Urinary bladder (tissue), 4 donors: Measurements from ENCODE around the gene SCTR. TPM values are rescaled to one million over a fixed set of nuclear protein-coding genes. Genes with fewer than 3 reads are reported as not detected.

Experiments
- DNase-seq: peaks from one replicate; pipeline ENCODE4 v3.0.0-alpha.2; 2015; ENCODE audit errors: extremely low spot score
- H3K27ac ChIP-seq: one replicate; pipeline ENCODE4 v1.5.1; 2013; ENCODE audit warnings: low read depth, mild to moderate bottlenecking, moderate library complexity
- H3K36me3 ChIP-seq: one replicate; pipeline ENCODE4 v1.6.1; 2013; ENCODE audit warnings: mild to moderate bottlenecking, moderate library complexity; ENCODE audit not compliant: insufficient read depth
- H3K4me1 ChIP-seq: one replicate; pipeline ENCODE4 v1.6.1; 2013; ENCODE audit warnings: mild to moderate bottlenecking, moderate library complexity; ENCODE audit not compliant: insufficient read depth
- H3K4me3 ChIP-seq: one replicate; pipeline ENCODE4 v1.5.1; 2013; ENCODE audit warnings: low read depth, low read length
- WGBS: extraction: QIAGEN DNeasy Blood & Tissue Kit; methylation state at CpG from one replicate; pipeline ENCODE4 v1.1.7; 2013; 5-methylcytosine and 5-hydroxymethylcytosine counted together
- polyA plus RNA-seq: library from polyadenylated mRNA; stranded (reverse); fragments of 200-250 nt; gene quantifications from one replicate; pipeline ENCODE4 v1.2.3, GENCODE V29; 2013
- total RNA-seq: library from RNA; depleted of rRNA; stranded (reverse); fragments of >200 nt; gene quantifications from one replicate; pipeline ENCODE4 v1.2.3, GENCODE V29; 2014
- donor health status: healthy with polysubstance abuse.
- donor health status: healthy.

SCTR gene
- total and polyA plus RNA-seq, 2 donors: not detected

- Histone ChIP-seq H3K4me1 (no peaks in the 10 kb centered on the region), H3K27ac (no peak overlapping the region), H3K36me3 (no peaks in the 10 kb centered on the region), H3K4me3 (no peak overlapping the region)
- DNase-seq: no peak
- WGBS: 93% methylated on average over 5 of the region's 5 CpGs
These were observed 44.1 kb downstream of the SCTR start for GRCh38 chr2:119480184-119480583.

- WGBS: 93% methylated on average over 3 of the region's 3 CpGs
- Histone ChIP-seq H3K4me1 (no peaks in the 10 kb centered on the region), H3K27ac (no peak overlapping the region), H3K36me3 (no peaks in the 10 kb centered on the region), H3K4me3 (no peak overlapping the region)
- DNase-seq: no peak
These were observed 45.3 kb downstream of the SCTR start for GRCh38 chr2:119478978-119479295.

- H3K4me1 ChIP-seq: no peaks in the 10 kb centered on the region
- 87% methylated on average over 12 of the region's 12 CpGs for WGBS
- DNase-seq: no peak
These were observed 45.9 kb downstream of the SCTR start for GRCh38 chr2:119478188-119478977.

GRCh38 chr2:119477113-119477505 is 47.2 kb downstream of the SCTR start:
- H3K27ac ChIP-seq: no peak overlapping the region
- no peak overlapping the region for H3K4me3 ChIP-seq
- WGBS: 75% methylated on average over 9 of the region's 9 CpGs
- H3K4me1 ChIP-seq: no peaks in the 10 kb centered on the region
- DNase-seq: no peak
- no peaks in the 10 kb centered on the region for H3K36me3 ChIP-seq

More at GRCh38 chr2:119478188-119478977, 45.9 kb downstream of the SCTR start:
- no peak overlapping the region for H3K4me3 ChIP-seq
- no peaks in the 10 kb centered on the region for H3K36me3 ChIP-seq
- no peak overlapping the region for H3K27ac ChIP-seq

- H3K4me1 ChIP-seq: no peaks in the 10 kb centered on the region
- H3K36me3 ChIP-seq: no peaks in the 10 kb centered on the region
- WGBS: 28% methylated on average over 20 of the region's 20 CpGs
- DNase-seq: no peak
- H3K4me3 ChIP-seq: no peak overlapping the region
- no peak overlapping the region for H3K27ac ChIP-seq
These were observed 47.8 kb downstream of the SCTR start for GRCh38 chr2:119476301-119477112.

- no peak overlapping the region for H3K27ac ChIP-seq
- no peaks in the 10 kb centered on the region for H3K4me1 ChIP-seq
- 78% methylated on average over 6 of the region's 6 CpGs for WGBS
- H3K4me3 ChIP-seq: no peak overlapping the region
- H3K36me3 ChIP-seq: no peaks in the 10 kb centered on the region
- DNase-seq: no peak
These were observed 48.4 kb downstream of the SCTR start for GRCh38 chr2:119475857-119476244.

- H3K4me1 ChIP-seq: no peaks in the 10 kb centered on the region
- DNase-seq: no peak
- 83% methylated on average over 9 of the region's 9 CpGs for WGBS
- no peak overlapping the region for H3K27ac ChIP-seq
- no peak overlapping the region for H3K4me3 ChIP-seq
- H3K36me3 ChIP-seq: no peaks in the 10 kb centered on the region
These were observed 48.9 kb downstream of the SCTR start for GRCh38 chr2:119475225-119475856.

- Histone ChIP-seq H3K4me3 (no peak overlapping the region), H3K27ac (no peak overlapping the region), H3K4me1 (no peaks in the 10 kb centered on the region), H3K36me3 (no peaks in the 10 kb centered on the region)
- WGBS: 84% methylated on average over 17 of the region's 17 CpGs
- no peak for DNase-seq
These were observed 49.7 kb downstream of the SCTR start for GRCh38 chr2:119474371-119475224.

GRCh38 chr2:119473621-119474370 is 50.5 kb downstream of the SCTR start:
- 88% methylated on average over 16 of the region's 16 CpGs for WGBS
- H3K36me3 ChIP-seq: no peaks in the 10 kb centered on the region
- H3K4me1 ChIP-seq: no peaks in the 10 kb centered on the region
- no peak overlapping the region for H3K27ac ChIP-seq
- no peak for DNase-seq
- H3K4me3 ChIP-seq: no peak overlapping the region

GRCh38 chr2:119472749-119473148 is 51.5 kb downstream of the SCTR start:
- H3K4me1 ChIP-seq: no peaks in the 10 kb centered on the region
- 93% methylated on average over 8 of the region's 8 CpGs for WGBS
- DNase-seq: no peak
- no peak overlapping the region for H3K27ac ChIP-seq
- no peak overlapping the region for H3K4me3 ChIP-seq
- H3K36me3 ChIP-seq: no peaks in the 10 kb centered on the region

- 25% methylated on average over 2 of the region's 2 CpGs for WGBS
- no peak for DNase-seq
- H3K4me1 ChIP-seq: no peaks in the 10 kb centered on the region
- no peaks in the 10 kb centered on the region for H3K36me3 ChIP-seq
- no peak overlapping the region for H3K27ac ChIP-seq
- no peak overlapping the region for H3K4me3 ChIP-seq
These were observed 54.5 kb downstream of the SCTR start for GRCh38 chr2:119469661-119470297.

GRCh38 chr2:119469131-119469530 is 55.2 kb downstream of the SCTR start:
- no peak for DNase-seq
- WGBS: 81% methylated on average over 6 of the region's 6 CpGs
- Histone ChIP-seq H3K36me3 (no peaks in the 10 kb centered on the region), H3K4me3 (no peak overlapping the region), H3K27ac (no peak overlapping the region), H3K4me1 (no peaks in the 10 kb centered on the region)
